ENCODE measurements around the gene TIAM1. TPM values are rescaled to one million over a fixed set of nuclear protein-coding genes. Genes with fewer than 3 reads are reported as not detected.

TIAM1 gene
- total and polyA plus RNA-seq, 2 experiments from 2014 or later = 9.2 to 9.6 TPM

DNA sequence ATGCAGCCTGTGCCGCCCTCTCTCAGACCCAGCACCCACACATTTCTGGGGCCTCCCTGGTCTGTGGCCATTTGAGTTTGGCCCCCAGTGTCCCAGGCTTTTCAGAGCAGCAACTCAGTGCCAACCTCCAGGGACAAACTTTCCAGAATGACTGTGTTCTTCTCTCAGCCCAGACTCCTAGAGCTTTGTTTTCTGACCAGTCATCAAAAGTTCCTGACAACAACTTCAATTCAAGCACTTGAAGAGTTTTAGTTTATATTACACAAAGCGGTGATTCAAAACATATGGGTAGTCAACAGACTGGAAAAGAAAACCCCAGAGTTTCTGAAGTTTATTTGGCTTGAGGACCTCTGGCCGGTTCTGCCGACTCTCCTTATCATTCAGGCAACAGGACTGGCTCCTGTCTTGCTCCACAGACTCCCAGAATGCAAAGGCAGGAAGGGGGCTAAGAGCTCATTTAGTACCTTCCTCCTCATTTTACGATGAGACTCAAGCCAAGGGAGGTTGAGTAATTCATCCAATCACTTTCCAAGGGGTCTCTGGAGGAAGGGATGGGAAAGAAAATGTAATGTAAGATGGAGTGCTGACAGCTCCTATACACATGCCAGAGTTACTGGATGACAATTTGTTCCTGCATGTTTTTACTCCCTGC, 27.0 kb upstream of the TIAM1 start:
- DNase-seq (ENCODE audit: low read depth in 1 of 2, low spot score in 1 of 2) = peak in 1 of 2 donors; percentile 68
- Histone ChIP-seq H3K27ac (no peak overlapping the region), H3K4me3 (no peak overlapping the region), H3K4me1 (ENCODE audit: low read depth) (peaks cover 14% of the 10 kb centered on the region), H3K27me3 (no peaks in the 10 kb centered on the region), H3K9me3 (ENCODE audit: low read depth) (no peaks in the 10 kb centered on the region), H3K36me3 (no peaks in the 10 kb centered on the region)
- TF ChIP-seq, protein P1, sequence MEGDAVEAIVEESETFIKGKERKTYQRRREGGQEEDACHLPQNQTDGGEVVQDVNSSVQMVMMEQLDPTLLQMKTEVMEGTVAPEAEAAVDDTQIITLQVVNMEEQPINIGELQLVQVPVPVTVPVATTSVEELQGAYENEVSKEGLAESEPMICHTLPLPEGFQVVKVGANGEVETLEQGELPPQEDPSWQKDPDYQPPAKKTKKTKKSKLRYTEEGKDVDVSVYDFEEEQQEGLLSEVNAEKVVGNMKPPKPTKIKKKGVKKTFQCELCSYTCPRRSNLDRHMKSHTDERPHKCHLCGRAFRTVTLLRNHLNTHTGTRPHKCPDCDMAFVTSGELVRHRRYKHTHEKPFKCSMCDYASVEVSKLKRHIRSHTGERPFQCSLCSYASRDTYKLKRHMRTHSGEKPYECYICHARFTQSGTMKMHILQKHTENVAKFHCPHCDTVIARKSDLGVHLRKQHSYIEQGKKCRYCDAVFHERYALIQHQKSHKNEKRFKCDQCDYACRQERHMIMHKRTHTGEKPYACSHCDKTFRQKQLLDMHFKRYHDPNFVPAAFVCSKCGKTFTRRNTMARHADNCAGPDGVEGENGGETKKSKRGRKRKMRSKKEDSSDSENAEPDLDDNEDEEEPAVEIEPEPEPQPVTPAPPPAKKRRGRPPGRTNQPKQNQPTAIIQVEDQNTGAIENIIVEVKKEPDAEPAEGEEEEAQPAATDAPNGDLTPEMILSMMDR (IDR thresholded peaks at IDR 0.05; ENCODE audit: low read depth, low read length) = no peak

DNA sequence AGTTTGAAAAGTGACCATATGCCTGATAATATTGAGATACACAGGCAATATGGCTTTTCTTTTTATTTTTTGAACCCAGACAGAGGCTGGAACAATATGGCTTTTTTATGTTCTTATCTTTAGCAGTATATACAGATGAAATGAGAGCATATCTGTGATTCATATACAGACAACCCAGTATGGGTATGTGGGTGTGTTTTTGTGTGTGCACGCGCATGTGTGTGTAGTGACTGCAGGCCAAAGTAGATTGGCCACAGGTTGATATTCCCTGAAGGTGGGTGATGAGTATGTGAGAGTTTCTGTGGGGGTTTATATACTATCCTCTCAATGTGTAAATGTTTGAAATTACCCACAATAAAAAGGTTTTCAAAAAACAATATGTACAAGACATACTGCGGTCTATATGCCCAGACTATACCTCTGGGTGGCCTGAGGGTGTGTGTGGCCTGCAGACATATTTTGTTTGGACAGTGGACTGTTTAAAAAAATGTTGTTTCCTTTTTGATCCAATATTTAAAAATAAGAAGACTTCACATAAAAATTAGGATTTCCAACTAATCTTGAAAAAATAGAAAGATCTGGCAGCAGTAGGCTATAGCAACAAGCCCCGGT, 26.3 kb upstream of the TIAM1 start:
- Histone ChIP-seq H3K27ac (no peak overlapping the region), H3K36me3 (no peaks in the 10 kb centered on the region), H3K4me3 (no peak overlapping the region), H3K4me1 (ENCODE audit: low read depth) (peaks cover 14% of the 10 kb centered on the region), H3K27me3 (no peaks in the 10 kb centered on the region), H3K9me3 (ENCODE audit: low read depth) (no peaks in the 10 kb centered on the region)
- TF ChIP-seq, protein P1 (IDR thresholded peaks at IDR 0.05; ENCODE audit: low read depth, low read length) = no peak
- no peak for DNase-seq (ENCODE audit: low read depth in 1 of 2, low spot score in 1 of 2)

DNA sequence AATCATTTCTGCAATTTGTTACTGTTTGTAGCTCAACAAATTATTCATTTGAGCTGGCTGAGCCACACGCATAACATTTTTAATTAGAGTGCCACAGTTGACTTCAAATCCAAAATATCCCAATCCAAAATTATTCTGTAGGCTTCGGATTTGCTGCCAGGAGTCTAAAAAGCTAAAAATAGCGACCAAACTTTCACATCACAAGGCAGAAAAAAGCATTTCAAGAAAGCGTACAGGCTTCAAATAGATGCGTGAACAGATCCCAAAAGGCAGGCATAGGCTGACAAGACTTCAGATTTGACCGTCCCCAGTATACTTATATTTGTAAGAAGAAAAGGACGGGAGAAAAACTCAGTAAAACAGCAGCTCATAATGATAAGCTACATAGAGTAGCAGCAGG, 24.3 kb upstream of the TIAM1 start:
- no peak for DNase-seq (ENCODE audit: low read depth in 1 of 2, low spot score in 1 of 2)

DNA sequence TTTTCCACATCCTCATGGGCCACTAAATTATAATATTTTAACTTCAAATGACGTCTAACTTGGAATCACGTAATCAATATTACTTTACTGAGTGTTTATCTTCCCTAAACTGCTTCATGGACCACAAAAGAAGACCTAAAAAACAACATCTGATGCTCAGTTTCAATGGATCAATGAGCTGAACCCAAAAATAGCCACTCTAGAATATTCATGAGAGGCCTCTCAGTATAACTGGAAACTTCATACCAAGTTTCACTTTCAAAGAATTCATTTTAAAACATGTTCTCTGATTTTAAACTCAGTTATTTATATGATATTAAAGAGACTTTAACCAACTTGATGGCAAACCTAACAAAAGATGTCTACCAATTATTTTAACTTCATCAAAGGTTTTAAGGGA, 23.7 kb upstream of the TIAM1 start:
- TF ChIP-seq, protein P1 (IDR thresholded peaks at IDR 0.05; ENCODE audit: low read depth, low read length) = no peak
- H3K4me3 ChIP-seq = no peak overlapping the region

More for the DNA sequence above, 24.3 kb upstream of the TIAM1 start:
- no peak overlapping the region for H3K4me3 ChIP-seq
- no peaks in the 10 kb centered on the region for H3K36me3 ChIP-seq
- H3K9me3 ChIP-seq (ENCODE audit: low read depth) = no peaks in the 10 kb centered on the region
- TF ChIP-seq, protein P1 (IDR thresholded peaks at IDR 0.05; ENCODE audit: low read depth, low read length) = no peak
- H3K27ac ChIP-seq = no peak overlapping the region
- no peaks in the 10 kb centered on the region for H3K27me3 ChIP-seq
- H3K4me1 ChIP-seq (ENCODE audit: low read depth) = peaks cover 14% of the 10 kb centered on the region

DNA sequence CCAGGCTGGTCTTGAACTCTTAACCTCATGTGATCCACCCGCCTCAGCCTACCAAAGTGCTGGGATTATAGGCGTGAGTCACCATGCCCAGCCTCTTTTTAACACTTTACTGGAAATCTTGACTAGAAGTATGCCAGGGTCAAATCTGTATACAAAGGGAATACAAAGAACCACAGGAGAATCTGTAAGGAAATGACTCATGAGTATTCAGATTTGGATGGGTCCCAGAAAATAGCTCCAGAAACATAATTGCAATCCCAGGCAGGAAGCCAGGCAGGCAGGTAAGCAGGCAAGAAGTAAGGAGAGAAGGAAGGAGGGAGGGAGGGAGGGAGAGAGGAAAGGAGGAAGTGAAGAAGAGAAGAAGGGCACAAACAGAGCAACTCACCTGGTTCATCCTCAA, 22.8 kb upstream of the TIAM1 start:
- TF ChIP-seq, protein P1 (IDR thresholded peaks at IDR 0.05; ENCODE audit: low read depth, low read length) = no peak

More for the DNA sequence above, 23.7 kb upstream of the TIAM1 start:
- Histone ChIP-seq H3K27me3 (no peaks in the 10 kb centered on the region), H3K4me1 (ENCODE audit: low read depth) (peaks cover 14% of the 10 kb centered on the region), H3K36me3 (no peaks in the 10 kb centered on the region), H3K27ac (no peak overlapping the region), H3K9me3 (ENCODE audit: low read depth) (no peaks in the 10 kb centered on the region)
- no peak for DNase-seq (ENCODE audit: low read depth in 1 of 2, low spot score in 1 of 2)

More for the DNA sequence above, 22.8 kb upstream of the TIAM1 start:
- Histone ChIP-seq H3K4me1 (ENCODE audit: low read depth) (peaks cover 14% of the 10 kb centered on the region), H3K9me3 (ENCODE audit: low read depth) (no peaks in the 10 kb centered on the region), H3K27ac (no peak overlapping the region), H3K36me3 (no peaks in the 10 kb centered on the region), H3K4me3 (no peak overlapping the region), H3K27me3 (no peaks in the 10 kb centered on the region)
- peak in 1 of 2 donors; percentile 94 for DNase-seq (ENCODE audit: low read depth in 1 of 2, low spot score in 1 of 2)

All from cardiac muscle cell (in vitro differentiated cells and primary cell).